NCI-H146 treated with DMSO at 0.1 percent for 48 hours (cell line): ENCODE data around the gene SCD.

Source experiments
- DNase-seq: peaks from one replicate; lab custom pipeline; 2025; ENCODE audit not compliant: unreplicated experiment; lab: John Stamatoyannopoulos, UW

Gene SCD

DNA sequence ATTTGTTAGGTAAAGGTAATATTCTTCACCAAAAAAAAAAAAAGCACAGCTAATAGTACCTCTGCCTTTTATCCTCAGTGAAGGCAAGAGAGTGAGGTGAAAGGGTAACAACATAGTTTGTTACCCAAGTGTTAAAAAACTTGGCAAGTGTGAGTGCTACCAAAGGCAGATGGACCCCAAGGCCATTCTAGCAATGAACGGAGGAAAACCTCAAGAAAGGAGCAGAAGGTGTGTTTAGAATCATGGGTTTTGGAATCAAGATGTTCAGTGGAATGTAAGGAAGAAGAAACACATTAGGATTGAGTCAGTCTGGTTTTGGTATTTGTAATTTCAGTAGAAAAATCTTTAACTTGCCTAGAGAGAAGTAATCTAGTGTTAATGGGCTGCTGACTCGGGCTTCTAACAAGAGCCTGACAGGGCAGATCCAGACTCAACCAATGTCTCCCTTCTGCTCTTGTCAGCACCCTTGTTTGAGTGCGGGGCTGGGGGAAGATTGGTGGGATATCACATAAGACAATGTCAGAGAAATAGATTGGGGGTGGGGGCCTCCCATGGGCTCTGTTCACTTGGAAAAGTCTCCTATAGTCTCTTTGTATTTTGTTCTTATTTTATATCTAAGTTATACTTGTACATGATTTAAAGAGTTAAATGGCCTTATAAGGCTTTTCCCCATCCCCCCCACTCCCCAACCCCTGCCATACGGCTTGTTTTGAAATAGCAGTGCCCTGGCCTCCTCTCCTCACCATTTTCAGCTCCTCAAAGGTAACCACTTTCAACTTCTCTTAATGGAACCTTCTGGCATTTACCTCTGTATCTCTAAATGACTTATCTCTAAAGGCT, 44.4 kb downstream of the SCD start:
- DNase-seq, result no peak

GRCh38 chr10:100392686-100393003, 45.6 kb downstream of the SCD start:
- DNase-seq, result no peak

DNA sequence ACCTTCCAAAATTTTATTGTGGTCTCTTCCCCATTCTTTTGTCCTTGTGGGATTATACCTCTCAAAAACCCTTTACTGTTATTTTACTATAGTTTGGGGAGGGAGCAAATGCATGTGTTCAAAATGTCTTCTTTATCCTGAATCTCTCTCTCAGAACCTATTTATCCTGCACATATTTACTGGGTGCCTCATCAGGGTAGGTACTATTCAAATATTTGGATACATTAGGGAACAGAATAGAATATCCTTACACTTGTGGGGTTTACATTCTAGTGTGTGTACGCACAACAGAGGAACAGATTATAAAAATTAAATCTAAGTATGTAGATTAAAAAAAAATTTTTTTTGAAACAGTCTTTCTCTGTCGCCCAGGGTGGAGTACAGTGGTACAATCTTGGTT, 48.6 kb downstream of the SCD start:
- DNase-seq, result no peak

DNA sequence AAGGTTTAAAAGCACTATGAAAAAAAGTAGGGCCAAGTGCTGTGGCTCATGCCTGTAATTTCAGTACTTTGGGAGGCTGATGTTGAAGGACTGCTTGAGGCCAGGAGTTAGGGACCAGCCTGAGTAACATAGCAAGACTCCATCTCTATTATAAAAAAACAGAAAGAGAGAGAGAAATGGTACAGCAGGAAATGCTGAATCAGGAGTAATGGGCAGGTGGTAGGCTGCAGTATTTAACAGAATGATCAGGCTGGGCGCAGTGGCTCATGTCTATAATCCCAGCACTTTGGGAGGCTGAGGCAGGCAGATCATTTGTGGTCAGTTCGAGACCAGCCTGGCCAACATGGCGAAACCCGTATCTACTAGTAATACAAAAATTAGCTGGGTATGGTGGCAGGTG, 49.6 kb downstream of the SCD start:
- DNase-seq, result no peak

- DNase-seq, result no peak
These were observed 54.7 kb downstream of the SCD start for GRCh38 chr10:100401631-100402328.

- DNase-seq, result no peak
These were observed 56.7 kb downstream of the SCD start for GRCh38 chr10:100403734-100404133.

DNA sequence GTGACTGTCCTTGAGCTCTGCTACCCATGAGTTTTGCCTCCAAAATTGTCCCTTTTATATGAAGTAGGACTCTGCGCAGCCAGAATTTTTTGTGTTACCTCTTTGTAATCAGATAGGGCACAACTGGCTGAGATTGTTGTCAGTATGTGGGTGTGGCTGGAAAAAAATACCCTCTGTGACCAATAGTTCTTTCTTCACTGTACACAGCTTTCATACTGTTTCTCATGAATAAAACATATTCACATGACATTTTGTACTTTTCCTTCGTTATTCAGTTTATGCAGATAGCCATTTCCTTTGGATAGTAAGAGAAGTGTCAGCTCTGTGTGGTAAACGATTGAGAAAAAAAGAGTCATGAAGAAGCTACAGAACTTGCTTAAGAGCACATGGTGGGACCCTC, 66.1 kb downstream of the SCD start:
- no peak for DNase-seq
